ENCODE results near the gene GRM7. TPM values are rescaled to one million over a fixed set of nuclear protein-coding genes. Genes with fewer than 3 reads are reported as not detected.

GRM7 gene
- total and polyA plus RNA-seq, 4 donors, result 0.08 to 0.33 TPM; not detected in 2

DNA sequence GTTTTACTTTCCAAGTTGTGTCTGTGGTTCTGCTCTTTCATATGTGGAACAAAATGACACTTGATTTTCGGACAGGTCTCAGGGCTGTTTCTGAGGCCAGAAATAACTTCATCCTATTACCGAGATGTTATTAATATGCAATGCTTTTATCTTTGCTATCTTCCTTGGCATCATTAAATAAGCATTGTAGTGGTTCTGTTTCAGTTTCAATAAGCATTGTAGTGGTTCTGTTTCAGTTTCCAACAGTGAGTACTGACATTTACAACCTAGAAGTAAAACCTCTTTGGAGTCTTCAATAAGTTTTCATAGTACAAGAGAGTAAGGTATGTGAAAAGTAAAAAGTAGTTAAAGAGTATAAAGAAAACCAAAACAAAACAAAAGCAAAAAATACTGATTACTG, 746.2 kb downstream of the GRM7 start:
- Histone ChIP-seq H3K9ac (ENCODE audit: low read depth in 1 of 2, low read length in 2 of 2) (no peak overlapping the region), H3K4me3 (ENCODE audit: low read depth in 1 of 3, low read length in 3 of 3) (no peak overlapping the region), H3K9me3 (ENCODE audit: control insufficient read depth in 4 of 4, low read length in 3 of 4) (no peaks in the 10 kb centered on the region), H3K27ac (ENCODE audit: low read depth in 1 of 2, low read length in 2 of 2) (no peak overlapping the region), H3K4me1 (ENCODE audit: control insufficient read depth in 4 of 4, insufficient read depth in 4 of 4, low read length in 3 of 4) (no peaks in the 10 kb centered on the region), H3K36me3 (ENCODE audit: control insufficient read depth in 4 of 4, insufficient read depth in 3 of 4, low read depth in 1 of 4, low read length in 3 of 4) (no peaks in the 10 kb centered on the region), H3K27me3 (ENCODE audit: control insufficient read depth in 4 of 4, insufficient read depth in 4 of 4, low read length in 3 of 4) (no peaks in the 10 kb centered on the region)
- TF ChIP-seq, protein P1, sequence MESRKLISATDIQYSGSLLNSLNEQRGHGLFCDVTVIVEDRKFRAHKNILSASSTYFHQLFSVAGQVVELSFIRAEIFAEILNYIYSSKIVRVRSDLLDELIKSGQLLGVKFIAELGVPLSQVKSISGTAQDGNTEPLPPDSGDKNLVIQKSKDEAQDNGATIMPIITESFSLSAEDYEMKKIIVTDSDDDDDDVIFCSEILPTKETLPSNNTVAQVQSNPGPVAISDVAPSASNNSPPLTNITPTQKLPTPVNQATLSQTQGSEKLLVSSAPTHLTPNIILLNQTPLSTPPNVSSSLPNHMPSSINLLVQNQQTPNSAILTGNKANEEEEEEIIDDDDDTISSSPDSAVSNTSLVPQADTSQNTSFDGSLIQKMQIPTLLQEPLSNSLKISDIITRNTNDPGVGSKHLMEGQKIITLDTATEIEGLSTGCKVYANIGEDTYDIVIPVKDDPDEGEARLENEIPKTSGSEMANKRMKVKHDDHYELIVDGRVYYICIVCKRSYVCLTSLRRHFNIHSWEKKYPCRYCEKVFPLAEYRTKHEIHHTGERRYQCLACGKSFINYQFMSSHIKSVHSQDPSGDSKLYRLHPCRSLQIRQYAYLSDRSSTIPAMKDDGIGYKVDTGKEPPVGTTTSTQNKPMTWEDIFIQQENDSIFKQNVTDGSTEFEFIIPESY (IDR thresholded peaks at IDR 0.05), result no peak
- TF ChIP-seq, protein P2, sequence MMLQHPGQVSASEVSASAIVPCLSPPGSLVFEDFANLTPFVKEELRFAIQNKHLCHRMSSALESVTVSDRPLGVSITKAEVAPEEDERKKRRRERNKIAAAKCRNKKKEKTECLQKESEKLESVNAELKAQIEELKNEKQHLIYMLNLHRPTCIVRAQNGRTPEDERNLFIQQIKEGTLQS (IDR thresholded peaks at IDR 0.05), result no peak
- TF ChIP-seq SP1 (IDR thresholded peaks at IDR 0.05) (no peak), EGR1 (IDR thresholded peaks at IDR 0.05; ENCODE audit: low read depth in 2 of 2) (no peak), RXRA (IDR thresholded peaks at IDR 0.05) (no peak), FOXA2 (IDR thresholded peaks at IDR 0.05) (no peak), TAF1 (conservative IDR thresholded peaks at IDR 0.05) (no peak), FOXA1 (IDR thresholded peaks at IDR 0.05) (no peak), HNF4A (conservative IDR thresholded peaks at IDR 0.05) (no peak), GABPA (IDR thresholded peaks at IDR 0.05 in 1 of 2, conservative IDR thresholded peaks at IDR 0.05 in 1 of 2) (no peak), JUND (IDR thresholded peaks at IDR 0.05) (no peak), RAD21 (IDR thresholded peaks at IDR 0.05) (no peak), YY1 (IDR thresholded peaks at IDR 0.05) (no peak)
- TF ChIP-seq, protein P3, sequence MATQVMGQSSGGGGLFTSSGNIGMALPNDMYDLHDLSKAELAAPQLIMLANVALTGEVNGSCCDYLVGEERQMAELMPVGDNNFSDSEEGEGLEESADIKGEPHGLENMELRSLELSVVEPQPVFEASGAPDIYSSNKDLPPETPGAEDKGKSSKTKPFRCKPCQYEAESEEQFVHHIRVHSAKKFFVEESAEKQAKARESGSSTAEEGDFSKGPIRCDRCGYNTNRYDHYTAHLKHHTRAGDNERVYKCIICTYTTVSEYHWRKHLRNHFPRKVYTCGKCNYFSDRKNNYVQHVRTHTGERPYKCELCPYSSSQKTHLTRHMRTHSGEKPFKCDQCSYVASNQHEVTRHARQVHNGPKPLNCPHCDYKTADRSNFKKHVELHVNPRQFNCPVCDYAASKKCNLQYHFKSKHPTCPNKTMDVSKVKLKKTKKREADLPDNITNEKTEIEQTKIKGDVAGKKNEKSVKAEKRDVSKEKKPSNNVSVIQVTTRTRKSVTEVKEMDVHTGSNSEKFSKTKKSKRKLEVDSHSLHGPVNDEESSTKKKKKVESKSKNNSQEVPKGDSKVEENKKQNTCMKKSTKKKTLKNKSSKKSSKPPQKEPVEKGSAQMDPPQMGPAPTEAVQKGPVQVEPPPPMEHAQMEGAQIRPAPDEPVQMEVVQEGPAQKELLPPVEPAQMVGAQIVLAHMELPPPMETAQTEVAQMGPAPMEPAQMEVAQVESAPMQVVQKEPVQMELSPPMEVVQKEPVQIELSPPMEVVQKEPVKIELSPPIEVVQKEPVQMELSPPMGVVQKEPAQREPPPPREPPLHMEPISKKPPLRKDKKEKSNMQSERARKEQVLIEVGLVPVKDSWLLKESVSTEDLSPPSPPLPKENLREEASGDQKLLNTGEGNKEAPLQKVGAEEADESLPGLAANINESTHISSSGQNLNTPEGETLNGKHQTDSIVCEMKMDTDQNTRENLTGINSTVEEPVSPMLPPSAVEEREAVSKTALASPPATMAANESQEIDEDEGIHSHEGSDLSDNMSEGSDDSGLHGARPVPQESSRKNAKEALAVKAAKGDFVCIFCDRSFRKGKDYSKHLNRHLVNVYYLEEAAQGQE (IDR thresholded peaks at IDR 0.05), result no peak
- TF ChIP-seq, protein P4, sequence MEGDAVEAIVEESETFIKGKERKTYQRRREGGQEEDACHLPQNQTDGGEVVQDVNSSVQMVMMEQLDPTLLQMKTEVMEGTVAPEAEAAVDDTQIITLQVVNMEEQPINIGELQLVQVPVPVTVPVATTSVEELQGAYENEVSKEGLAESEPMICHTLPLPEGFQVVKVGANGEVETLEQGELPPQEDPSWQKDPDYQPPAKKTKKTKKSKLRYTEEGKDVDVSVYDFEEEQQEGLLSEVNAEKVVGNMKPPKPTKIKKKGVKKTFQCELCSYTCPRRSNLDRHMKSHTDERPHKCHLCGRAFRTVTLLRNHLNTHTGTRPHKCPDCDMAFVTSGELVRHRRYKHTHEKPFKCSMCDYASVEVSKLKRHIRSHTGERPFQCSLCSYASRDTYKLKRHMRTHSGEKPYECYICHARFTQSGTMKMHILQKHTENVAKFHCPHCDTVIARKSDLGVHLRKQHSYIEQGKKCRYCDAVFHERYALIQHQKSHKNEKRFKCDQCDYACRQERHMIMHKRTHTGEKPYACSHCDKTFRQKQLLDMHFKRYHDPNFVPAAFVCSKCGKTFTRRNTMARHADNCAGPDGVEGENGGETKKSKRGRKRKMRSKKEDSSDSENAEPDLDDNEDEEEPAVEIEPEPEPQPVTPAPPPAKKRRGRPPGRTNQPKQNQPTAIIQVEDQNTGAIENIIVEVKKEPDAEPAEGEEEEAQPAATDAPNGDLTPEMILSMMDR (IDR thresholded peaks at IDR 0.05; ENCODE audit: low read depth, low read length, missing input control), result no peak
- DNase-seq (ENCODE audit: low spot score), result no peak
- 88% methylated on average over 2 of the region's 2 CpGs for whole genome bisulfite sequencing

DNA sequence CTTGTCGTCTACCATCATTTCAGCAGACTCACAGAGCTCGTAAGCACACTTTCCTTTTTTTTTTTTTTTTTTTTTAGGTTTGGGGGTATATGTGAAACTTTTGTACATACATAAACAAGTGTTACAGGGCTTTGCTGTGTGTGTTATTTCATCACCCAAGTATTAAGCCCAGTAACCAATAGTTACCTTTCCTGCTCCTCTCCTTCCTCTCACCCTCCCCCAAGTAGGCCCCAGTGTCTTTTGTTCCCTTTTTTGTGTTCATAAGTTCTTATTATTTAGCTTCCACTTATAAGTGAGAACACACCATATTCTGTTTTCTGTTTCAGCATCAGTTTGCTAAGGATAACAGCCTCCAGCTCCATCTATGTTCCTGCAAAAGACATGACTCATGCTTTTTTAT, 746.8 kb downstream of the GRM7 start:
- H3K9me3 ChIP-seq (ENCODE audit: control insufficient read depth in 4 of 4, low read length in 3 of 4), result no peaks in the 10 kb centered on the region
- H3K27me3 ChIP-seq (ENCODE audit: control insufficient read depth in 4 of 4, insufficient read depth in 4 of 4, low read length in 3 of 4), result no peaks in the 10 kb centered on the region
- no peak overlapping the region for H3K27ac ChIP-seq (ENCODE audit: low read depth in 1 of 2, low read length in 2 of 2)
- no peak overlapping the region for H3K4me3 ChIP-seq (ENCODE audit: low read depth in 1 of 3, low read length in 3 of 3)
- H3K9ac ChIP-seq (ENCODE audit: low read depth in 1 of 2, low read length in 2 of 2), result no peak overlapping the region
- H3K36me3 ChIP-seq (ENCODE audit: control insufficient read depth in 4 of 4, insufficient read depth in 3 of 4, low read depth in 1 of 4, low read length in 3 of 4), result no peaks in the 10 kb centered on the region
- TF ChIP-seq RXRA (IDR thresholded peaks at IDR 0.05), result no peak
- no peak for TF ChIP-seq EGR1 (IDR thresholded peaks at IDR 0.05; ENCODE audit: low read depth in 2 of 2)
- no peak for TF ChIP-seq FOXA2 (IDR thresholded peaks at IDR 0.05)
- TF ChIP-seq, protein P3 (IDR thresholded peaks at IDR 0.05), result no peak
- 90% methylated on average over 2 of the region's 2 CpGs for WGBS
- no peaks in the 10 kb centered on the region for H3K4me1 ChIP-seq (ENCODE audit: control insufficient read depth in 4 of 4, insufficient read depth in 4 of 4, low read length in 3 of 4)
- DNase-seq (ENCODE audit: low spot score), result no peak

Measured in liver (tissue), 9 donors.